CD4-positive, alpha-beta T cell treated with Interleukin-4 for 1 hour (primary cell): ENCODE data around the gene TMIGD2.
A peak's percentile ranks its signal among the peaks of the same experiment; 100 is the strongest.
"Not testable (repeated sequence)": the region's sequence is repeated elsewhere in the genome, so short reads cannot be mapped to it uniquely, and the experiment has no call there.

Experiments
- DNase-seq, 2 donors: peaks; one replicate each; pipeline ENCODE4 v3.0.0-alpha.2; 2020 to 2022

TMIGD2 gene

GRCh38 chr19:4295972-4296771 lies 6.0 kb downstream of the TMIGD2 start:
- DNase-seq: no peak

- no peak for DNase-seq
These were observed 7.8 kb downstream of the TMIGD2 start for GRCh38 chr19:4294389-4294788.

- no peak for DNase-seq
These were observed 9.7 kb downstream of the TMIGD2 start for GRCh38 chr19:4292515-4292914.

- DNase-seq: no peak
These were observed 10.9 kb downstream of the TMIGD2 start for GRCh38 chr19:4291184-4291732.

- no peak for DNase-seq
These were observed 14.0 kb downstream of the TMIGD2 start for GRCh38 chr19:4288091-4288777.

GRCh38 chr19:4286141-4286540 lies 16.0 kb downstream of the TMIGD2 start:
- not testable (repeated sequence) for DNase-seq

GRCh38 chr19:4284974-4285373 lies 17.2 kb downstream of the TMIGD2 start:
- DNase-seq: no peak

GRCh38 chr19:4284176-4284958 lies 17.8 kb downstream of the TMIGD2 start:
- no peak for DNase-seq

GRCh38 chr19:4279530-4280422 lies 22.4 kb downstream of the TMIGD2 start:
- no peak for DNase-seq

GRCh38 chr19:4279267-4279529 lies 23.0 kb downstream of the TMIGD2 start:
- DNase-seq: no peak

GRCh38 chr19:4278419-4279266 lies 23.5 kb downstream of the TMIGD2 start, which contains the start of gene SHD:
SHD (plus strand) TSS chr19:4279266; CDS start chr19:4280064, 798 bp downstream.
- DNase-seq: no peak

- no peak for DNase-seq
These were observed 24.2 kb downstream of the TMIGD2 start for GRCh38 chr19:4278010-4278409.

GRCh38 chr19:4277191-4277696 lies 24.9 kb downstream of the TMIGD2 start:
- no peak for DNase-seq

GRCh38 chr19:4274321-4274686 lies 27.9 kb downstream of the TMIGD2 start:
- not testable (repeated sequence) for DNase-seq

GRCh38 chr19:4272894-4273293 lies 29.3 kb downstream of the TMIGD2 start:
- no peak for DNase-seq

- DNase-seq: no peak
These were observed 33.3 kb downstream of the TMIGD2 start for GRCh38 chr19:4268816-4269430.

GRCh38 chr19:4267901-4268815 lies 34.0 kb downstream of the TMIGD2 start:
- DNase-seq: no peak

GRCh38 chr19:4267101-4267900 lies 34.9 kb downstream of the TMIGD2 start:
- DNase-seq: peak; percentile 52 to 54
